NOMO-1 (cell line): ENCODE results near the gene DNAJB1.
A peak's percentile ranks its signal among the peaks of the same experiment; 100 is the strongest.
"Not testable (repeated sequence)": the region's sequence is repeated elsewhere in the genome, so short reads cannot be mapped to it uniquely, and the experiment has no call there.

Experiments used
- DNase-seq, 2 experiments: peaks; one replicate each; lab custom pipeline; 2025; ENCODE audit not compliant: unreplicated experiment in 2 of 2; lab: John Stamatoyannopoulos, UW

The DNAJB1 gene

DNA sequence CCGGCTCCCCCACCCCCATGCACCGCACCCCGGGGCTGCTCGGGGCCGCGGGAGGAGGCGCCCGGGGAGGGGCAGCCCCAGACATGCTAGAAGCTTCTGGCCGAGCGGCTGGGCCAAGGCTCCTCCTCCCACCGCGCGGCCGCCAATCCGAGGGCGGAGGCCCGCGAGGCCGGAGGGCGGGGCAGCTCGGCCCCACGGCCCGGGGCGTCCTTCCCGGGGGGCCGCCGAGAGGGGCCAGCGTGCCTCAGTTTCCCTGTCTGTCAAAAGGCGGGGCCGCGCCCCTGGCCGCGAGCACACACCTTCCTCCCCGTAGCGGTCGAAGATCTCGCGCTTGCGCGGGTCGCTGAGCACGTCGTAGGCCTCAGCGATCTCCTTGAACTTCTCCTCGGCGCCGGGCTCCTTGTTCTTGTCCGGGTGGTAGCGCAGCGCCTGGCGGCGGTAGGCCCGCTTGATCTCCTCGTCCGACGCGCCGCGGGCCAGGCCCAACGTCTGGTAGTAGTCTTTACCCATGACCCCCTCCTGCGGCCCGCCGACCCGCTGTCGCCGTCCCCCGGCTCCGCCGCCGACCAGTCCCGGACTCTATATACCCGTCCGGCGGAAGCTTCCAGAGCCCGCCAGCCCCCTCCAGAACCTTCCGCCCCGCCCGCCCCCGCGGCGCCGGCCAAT is at the start of gene DNAJB1:
DNAJB1 (minus strand) TSS at position 558 of the 666 bp plus-strand sequence; CDS start at position 510, 48 bp downstream.
- DNase-seq: peak; percentile 69 to 79

DNA sequence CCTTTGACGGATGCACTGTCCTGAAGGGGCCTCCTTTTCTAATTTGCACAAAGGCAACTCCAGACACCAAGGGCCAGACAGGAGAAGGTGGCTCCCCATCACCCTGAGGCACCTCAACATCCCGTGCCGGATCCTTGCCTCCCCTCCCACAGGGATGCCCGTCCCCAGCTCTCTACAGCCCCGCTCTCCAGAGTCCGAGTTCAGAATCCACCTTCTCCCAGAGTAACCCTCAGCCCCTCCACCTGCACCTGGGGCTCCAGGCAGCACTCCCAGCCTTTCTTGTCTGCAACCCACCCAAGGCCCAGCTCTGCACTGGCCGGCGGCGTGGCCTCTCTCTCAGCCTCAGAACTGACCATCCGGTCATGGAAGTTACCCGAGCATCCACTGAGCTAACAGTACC is 48.9 kb upstream of the DNAJB1 start:
- DNase-seq: no peak

DNA sequence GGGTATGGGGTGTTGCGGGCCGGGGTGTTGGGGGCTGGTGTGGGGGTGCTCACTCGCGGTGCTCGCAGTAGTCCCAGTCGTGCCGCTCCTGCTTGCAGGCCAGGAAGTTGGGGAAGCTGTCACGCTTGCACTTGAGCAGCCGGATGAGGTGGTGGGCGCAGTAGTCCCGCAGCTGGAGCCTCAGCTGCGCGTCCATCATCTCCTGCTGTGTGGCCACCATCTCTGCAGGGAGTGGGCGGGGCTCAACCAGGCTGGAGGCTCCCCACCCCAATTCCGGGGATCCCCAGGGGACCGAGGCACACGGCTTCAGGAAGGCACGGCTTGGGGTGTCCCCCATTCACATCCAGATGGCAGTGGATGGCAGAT is 48.5 kb upstream of the DNAJB1 start:
- no peak for DNase-seq

DNA sequence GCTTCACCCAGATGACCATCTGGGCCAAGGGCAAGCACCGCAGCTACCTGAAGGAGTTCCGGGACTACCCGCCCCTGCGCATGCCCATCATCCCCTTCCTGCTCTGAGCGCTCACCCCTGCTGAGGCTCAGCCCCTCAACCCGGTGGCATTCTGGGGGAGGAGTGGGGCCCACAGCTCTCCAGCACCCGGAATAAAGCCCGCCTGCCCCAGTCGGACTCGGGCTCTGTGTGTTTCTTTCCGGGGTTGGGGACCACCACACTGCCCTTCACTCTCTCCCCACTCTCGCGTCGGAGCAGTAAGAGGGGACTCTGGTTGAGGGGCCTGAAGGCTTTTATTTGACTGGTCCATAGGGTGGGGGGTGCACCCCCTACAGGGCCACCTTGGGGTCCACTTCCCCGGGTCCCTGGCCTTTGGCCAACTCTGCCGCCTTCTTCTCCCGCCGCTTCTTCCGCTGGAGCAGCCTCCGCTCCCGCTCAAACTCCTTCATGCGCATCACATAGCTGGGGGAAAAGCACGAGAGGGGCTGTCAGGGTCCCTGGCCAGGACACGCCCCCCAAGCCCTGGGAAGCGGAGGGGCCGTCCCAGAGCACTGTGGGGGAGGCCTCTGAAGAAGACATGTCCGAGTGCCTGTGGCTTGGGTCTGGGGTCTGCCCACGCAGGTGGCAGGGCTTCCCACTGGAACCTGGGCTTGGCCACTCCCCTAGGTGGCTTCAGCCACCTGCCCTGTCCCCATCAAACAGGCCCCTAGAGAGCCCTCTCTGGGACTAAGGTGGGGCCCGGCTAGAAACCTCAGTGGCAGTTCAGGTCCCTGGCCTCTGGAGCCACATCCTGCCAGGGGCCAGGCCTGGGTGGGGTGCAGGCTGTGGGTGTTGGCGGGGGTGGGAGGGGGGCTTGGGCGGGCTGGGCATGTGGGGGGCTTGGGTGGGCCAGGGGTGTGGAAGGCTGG is 47.8 kb upstream of the DNAJB1 start:
- DNase-seq: no peak

DNA sequence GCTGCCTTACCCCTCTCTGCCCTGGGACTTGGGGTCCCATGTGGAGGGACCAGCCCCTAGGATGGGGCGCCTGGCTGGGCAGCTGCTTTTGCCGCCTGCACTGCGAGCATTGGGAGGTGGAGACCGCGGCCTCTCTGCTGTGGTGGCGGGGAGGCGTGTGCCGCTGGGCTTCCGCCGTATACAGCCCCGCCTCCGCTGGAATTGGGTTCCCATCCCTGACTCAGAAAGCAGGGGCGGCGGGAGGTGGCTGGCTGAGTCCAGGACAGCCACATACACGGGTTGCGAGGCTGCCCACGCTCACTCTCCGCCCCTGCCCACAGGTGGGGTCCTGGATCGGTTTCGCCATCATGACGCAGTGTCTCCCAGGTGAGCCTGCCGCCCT is 47.1 kb upstream of the DNAJB1 start:
- no peak for DNase-seq

DNA sequence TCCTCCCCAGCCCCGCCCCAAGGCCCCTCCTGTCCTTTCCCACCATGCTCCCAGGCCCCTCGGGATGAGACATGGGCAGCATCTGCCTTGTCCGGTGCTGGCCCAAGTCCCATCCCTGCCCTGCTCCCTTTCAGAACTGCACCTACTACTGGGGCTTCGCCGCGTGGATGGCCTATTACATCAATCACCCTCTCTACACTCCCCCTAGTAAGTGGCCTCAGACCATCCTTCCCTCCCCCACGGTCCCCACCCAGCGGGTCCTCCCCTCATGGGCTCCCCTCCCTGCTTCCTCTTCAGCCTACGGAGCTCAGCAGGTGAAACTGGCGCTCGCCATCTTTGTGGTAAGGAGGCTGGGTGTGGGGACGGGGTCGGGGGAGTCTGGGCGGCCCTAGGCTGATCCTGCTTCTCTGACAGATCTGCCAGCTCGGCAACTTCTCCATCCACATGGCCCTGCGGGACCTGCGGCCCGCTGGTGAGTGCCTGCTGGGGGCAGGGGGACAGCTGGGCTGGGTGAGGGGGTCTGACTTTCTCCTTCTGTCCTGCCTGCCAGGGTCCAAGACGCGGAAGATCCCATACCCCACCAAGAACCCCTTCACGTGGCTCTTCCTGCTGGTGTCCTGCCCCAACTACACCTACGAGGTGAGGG is 46.6 kb upstream of the DNAJB1 start:
- not testable (repeated sequence) for DNase-seq

DNA sequence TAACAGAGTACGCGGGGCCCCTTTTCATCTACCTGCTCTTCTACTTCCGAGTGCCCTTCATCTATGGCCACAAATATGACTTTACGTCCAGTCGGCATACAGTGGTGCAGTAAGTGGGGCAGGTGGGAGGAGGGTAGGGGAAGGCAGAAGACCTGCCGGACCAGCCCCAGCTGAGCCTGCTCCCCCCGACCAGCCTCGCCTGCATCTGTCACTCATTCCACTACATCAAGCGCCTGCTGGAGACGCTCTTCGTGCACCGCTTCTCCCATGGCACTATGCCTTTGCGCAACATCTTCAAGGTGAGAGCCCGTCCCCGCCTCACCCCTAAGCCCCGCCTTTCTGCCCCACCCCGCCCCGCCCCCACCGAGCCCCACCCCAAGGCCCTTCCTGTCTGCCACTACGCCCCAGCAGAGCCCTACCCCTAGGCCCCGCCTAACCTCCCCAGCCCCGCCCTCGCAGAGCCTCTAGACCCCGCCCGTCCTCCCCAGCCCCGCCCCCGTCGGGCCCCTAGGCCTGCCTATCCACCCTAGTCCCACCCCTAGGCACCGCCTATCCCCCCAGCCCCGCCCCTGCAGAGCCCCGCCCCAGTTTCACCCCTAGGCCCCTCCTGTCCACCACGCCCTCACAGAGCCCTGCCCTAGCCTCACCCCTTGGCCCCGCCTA is 45.9 kb upstream of the DNAJB1 start:
- DNase-seq: no peak

DNA sequence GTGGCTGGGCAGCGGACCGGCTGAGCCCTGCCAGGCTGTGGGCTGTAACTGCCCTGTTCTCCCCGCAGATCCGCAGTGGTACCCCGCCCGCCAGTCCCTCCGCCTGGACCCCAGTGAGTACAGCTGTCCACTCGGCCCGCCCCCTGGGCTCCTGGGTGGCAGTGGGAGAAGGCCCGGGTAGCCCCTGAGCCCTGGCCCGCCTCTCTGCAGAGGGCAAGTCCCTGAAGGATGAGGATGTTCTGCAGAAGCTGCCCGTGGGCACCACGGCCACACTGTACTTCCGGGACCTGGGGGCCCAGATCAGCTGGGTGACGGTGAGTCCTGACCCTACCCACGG is 45.4 kb upstream of the DNAJB1 start:
- DNase-seq: no peak

DNA sequence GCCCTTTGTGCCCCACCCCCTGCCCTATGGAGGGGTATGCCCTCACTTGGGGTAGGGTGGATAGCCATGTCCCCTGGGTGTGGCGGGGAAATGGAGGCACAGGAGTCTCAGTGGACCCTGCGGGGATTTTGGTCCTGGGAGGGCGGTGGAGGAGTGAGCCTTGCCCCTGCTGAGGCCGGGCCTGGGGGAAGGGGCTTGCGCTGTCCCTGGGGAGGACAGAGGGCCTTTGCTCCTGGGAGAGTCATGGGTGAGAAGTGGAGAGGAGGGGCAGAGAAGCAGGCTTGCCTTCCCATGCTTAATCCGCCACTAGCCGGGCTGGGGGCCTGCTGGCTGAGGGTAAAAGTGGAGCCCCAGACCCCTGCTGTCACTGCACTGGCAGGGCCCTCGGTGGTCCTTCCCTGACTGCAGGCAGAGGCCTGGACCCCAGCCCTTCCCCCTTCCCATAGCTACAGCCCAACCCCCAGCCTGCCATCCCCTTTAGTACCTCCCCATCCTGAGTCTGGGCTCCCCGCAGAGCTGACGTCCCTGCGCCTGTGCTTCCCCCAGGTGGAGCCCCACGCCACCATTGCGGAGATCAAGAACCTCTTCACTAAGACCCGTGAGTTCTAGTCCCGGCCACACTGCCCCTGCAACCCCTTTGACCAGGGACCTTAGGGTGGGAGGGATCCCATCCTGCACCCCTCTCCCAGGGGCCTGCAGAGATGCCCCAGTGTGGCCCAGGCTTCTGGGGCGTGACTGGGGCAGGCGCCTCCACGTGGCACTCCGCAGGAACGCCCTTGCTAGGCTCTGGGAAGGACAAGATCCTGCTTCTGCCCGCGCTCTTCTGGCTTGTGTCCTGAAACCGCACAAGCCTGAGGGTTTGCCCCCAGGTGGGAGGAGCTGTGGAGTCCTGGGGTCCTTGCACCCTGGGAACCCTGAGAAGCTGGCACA is 44.7 kb upstream of the DNAJB1 start:
- no peak for DNase-seq

DNA sequence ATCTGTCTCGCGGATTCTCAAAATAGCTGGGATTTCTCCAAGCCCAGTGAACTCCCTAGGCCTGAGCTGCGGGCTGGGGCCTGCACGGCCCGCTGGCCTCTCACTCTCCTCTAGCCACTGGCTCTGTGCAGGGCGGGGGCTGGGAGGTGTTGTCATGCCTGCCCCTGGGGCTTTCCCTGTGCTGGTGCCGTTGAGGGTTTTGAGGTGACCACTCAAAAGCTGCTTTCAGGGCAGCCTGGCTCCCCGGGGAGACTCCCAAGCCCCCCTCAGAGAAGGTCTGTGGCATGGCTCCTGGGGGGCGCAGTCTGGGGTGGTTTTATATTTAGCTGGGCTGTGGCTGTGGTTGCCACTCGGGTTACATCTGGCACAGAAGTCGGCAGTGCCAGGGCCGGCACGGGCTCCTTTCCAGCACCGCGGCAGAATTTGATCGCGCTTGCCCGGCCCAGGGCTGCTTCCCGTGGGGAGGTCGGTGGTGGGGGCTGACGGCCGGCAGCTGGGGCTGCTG is 43.7 kb upstream of the DNAJB1 start:
- DNase-seq: no peak

DNA sequence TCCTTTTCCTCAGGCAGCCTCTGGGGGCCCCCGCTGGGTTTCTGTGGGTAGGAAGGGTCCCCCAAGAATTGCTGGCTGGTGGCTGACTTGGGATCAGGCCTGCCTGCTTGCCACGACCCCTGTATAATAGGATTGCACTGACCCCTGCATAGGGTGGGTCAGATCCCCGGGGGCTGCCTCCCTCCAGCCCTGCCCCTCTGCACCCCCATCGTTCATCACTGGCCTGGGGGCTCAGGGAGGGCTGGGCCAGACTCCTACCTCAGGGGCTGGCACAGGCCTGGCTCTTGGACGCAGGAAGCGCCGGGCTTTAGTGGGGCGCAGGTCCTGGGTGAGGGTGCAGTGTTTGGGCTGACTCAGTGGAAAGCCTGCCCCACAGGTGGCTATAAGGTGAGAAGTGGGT is 43.1 kb upstream of the DNAJB1 start:
- DNase-seq: no peak

DNA sequence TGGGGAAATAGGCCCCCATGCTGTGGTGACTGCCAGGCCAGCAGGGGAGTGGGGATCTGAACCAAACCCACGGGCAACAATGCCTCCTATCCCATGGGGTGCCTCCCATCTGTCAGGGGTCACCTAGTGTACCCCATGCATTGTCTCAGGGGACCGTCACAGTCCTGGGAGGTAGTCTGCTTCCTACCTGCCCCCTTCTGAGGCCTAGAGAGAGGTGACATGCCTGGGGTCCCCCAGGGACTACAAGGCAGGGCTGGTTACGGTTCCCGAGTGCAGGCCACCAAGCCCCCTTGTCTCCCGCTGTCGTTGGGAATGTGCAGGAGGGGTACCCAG is 42.5 kb upstream of the DNAJB1 start:
- no peak for DNase-seq

DNA sequence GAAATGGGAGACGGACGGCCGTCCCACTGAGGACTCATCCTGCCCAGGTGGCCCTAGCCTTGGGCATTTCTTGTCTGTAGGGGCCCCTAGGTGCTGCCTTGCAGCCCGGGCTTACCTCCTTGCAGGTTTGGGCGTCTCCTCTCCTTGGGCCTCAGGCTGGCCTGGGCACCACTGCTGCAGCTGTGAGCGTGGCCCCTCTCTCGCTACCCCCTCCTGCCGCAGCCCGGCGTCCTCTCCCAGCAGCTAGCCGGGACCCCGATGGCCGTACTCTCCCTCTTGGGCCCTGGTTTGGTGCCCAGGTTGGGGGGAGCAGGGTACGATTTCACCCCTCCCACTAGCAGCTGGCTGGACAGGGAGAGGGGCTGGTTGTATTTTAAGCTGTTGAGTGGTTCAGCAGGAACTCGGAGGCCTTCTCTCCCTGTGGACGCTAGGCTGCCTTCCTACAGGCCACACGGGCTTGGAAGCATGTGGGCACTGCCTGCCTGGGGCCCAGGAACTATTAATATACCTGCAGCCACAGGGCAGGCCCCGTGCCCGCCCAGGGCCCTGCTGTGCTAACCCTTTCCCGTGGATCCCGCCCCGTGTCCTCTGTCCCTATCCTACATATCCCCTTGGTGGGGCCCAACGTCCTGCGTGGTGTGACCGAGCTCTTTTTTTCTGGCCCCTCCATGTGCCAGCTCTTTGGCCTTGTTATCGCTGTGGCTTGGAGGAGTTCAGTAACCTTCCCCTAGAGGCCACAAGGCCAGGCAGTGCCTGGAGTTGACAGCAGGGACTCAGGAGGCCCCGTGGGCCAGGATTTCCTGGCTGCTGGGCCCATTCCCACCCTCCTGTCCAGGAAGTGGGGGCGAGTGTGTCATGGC is 41.9 kb upstream of the DNAJB1 start:
- DNase-seq: no peak

DNA sequence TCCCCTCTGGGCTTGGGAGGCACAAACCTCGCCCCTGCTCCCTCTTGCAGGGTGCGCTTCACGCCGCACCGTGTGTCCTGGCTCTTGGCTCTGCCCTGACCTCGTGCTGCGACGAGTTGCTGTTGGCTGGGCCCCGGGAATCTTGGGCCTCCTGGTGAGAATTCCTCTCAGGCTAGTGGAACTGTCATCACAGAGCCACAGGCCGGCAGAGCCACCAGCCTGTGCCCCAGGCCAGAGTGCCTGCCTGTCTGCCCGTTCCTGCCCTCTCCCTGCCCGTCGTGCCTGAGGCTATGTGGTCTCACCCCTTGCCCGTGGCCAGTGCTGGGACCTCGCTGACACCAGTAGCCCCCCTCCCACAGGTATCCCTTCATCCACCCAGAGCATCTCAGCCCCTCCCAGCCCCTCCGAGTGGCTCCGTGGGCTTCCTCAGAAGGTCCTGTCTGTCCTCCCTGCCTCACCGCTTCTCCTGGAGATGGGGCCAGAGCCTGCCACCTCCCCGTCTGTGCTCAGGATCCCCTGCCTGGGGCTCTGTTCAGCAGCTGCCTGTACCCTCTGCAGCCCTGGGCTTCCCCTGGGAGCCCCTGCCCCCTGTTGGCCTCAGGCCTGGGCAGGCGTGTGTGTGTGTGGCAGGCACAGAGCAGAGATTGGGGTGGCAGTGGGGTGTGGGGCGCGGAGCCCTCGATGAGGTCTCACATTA is 40.3 kb upstream of the DNAJB1 start:
- no peak for DNase-seq

DNA sequence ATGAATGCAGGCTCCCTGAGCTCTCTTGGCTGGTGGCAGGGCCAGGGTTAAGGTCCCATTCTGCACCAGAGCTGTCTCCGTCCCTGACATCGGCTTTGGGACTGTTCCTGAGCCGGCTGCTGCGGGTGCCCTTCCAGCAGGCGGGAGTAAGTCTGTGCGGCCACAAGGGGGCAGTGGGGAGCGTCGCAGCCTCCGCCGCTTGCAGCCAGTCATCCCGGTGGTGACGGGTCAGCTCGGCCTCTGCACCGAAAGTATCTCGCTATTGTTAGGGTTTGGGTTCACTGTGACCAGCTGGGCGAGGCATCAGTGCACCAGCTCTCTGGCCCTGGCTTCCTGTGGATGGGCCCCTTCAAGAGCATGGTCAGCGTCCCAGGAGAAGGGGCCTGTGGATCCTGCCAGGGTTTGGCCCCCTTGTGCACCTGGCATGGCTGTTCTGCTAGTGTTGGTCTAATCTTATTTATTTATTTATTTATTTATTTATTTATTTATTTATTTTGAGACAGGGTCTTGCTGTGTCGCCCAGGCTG is 38.5 kb upstream of the DNAJB1 start:
- peak; percentile 71 to 82 for DNase-seq

DNA sequence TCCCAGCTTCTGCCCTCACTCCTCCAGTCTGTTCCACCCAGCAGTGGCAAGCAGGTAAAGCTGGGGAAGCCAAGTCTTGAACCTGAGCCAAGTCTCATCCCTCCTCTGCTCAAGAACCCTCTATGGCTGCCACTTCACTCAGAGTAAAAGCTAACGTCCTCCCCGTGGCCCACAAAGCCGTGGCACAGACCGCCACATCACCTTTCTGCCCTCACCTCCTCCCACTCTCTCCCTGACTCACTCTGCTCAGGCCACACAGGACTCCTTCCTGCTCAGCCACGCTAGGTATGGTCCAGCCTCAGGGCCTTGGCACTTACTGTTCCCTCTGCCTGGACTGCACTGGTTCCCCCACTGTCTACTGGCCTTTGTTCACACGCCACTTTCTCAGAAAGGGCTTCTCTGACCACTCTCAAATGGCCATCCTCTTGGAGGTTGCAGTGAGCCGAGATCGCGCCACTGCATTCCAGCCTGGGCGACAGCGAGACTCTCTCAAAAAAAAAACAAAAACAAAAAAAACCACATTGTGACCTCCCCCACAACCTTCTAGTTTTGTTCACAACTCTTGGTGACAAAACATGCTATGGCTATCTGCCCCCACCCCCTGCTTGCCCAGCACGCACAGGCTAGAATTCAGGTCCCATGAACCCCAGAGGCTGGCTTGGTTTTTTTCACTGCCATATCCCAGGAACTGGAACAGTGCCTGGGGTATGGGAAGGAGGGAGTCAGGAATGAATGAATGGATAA is 37.9 kb upstream of the DNAJB1 start:
- DNase-seq: no peak

DNA sequence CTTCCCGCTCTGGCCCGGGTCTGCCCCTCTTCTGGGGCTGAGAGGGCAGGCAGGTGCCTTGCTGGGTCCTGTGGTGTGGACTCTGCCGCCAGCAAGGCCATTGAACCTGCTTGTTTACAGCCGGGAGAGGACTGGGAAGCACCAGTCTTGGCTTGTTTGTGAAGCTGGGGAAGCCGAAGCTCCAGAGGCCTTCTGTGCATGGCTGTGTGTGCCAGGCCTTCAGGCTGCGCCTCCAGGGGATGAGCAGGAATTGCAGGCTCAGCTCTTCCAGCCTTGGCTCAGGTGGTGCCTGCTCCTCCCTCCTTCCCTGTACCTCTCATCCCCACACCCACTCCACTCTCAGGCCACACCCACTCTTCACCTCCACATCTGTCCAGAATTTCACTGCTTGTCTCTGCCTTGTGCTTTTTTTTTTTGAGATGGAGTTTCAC is 36.2 kb upstream of the DNAJB1 start:
- no peak for DNase-seq

DNA sequence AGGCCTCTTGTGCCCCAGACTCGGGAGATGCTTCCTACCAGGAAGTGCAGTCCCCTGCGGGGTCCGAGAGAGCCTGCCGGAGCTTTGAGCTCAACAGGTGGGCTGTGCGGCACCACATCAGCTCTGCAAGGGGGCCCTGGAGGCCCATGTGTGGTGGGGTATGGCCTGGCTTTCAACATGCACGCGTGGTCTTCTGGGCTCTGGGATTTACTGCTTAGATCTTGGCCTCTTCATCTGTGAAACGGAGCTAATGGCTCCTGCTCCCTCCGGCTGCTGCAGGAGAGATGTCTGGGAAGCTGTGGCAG is 35.7 kb upstream of the DNAJB1 start:
- no peak for DNase-seq
